Mucosa of stomach (tissue), 1 donor: ENCODE data around the gene CPNE8.

Experiments used
- H3K27me3 ChIP-seq: one replicate; pipeline ENCODE4 v1.7.0; 2013; ENCODE audit warnings: mild to moderate bottlenecking, low read length; ENCODE audit not compliant: control insufficient read depth, insufficient read depth
- H3K36me3 ChIP-seq: one replicate; pipeline ENCODE4 v1.7.0; 2013; ENCODE audit warnings: low read length; ENCODE audit not compliant: control insufficient read depth, insufficient read depth
- H3K4me1 ChIP-seq: one replicate; pipeline ENCODE4 v1.7.0; 2013; ENCODE audit warnings: mild to moderate bottlenecking, low read length; ENCODE audit not compliant: control insufficient read depth, insufficient read depth
- H3K4me3 ChIP-seq: one replicate; pipeline ENCODE4 v1.7.0; 2013; ENCODE audit warnings: low read length
- H3K9ac ChIP-seq: one replicate; pipeline ENCODE4 v1.7.0; 2013; ENCODE audit warnings: mild to moderate bottlenecking, low read length, moderate library complexity
- H3K9me3 ChIP-seq: one replicate; pipeline ENCODE4 v1.7.0; 2013; ENCODE audit warnings: mild to moderate bottlenecking, low read length, moderate library complexity; ENCODE audit not compliant: control insufficient read depth
- donor health status: Pancreatic carcinoma.

The CPNE8 gene

DNA sequence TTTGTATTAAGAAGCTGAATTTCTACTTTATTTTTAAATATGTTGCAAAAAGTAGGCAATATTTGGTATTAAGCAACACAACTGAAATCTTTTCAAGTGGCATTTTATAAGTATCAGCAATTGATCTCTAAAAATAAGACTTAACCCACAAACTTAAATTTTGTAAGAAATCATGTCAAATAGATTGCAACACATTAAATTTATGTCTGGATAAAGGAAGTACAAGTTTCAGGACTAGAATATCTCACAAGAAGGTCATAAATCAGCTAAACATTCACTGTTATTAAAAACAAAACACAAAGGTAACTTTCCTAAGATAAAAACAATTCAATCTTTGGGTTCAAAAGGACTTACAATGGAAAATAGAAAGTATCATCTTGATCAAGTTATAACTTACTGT is 32.8 kb downstream of the CPNE8 start:
- Histone ChIP-seq H3K9me3 (no peaks in the 10 kb centered on the region), H3K27me3 (no peaks in the 10 kb centered on the region), H3K36me3 (no peaks in the 10 kb centered on the region), H3K9ac (no peak overlapping the region), H3K4me3 (no peak overlapping the region), H3K4me1 (no peaks in the 10 kb centered on the region)

GRCh38 chr12:38872156-38872555 is 33.2 kb downstream of the CPNE8 start:
- Histone ChIP-seq H3K27me3 (no peaks in the 10 kb centered on the region), H3K4me1 (no peaks in the 10 kb centered on the region), H3K36me3 (no peaks in the 10 kb centered on the region), H3K9me3 (no peaks in the 10 kb centered on the region), H3K9ac (no peak overlapping the region), H3K4me3 (no peak overlapping the region)

- no peaks in the 10 kb centered on the region for H3K27me3 ChIP-seq
- H3K9ac ChIP-seq: no peak overlapping the region
- H3K9me3 ChIP-seq: no peaks in the 10 kb centered on the region
- no peak overlapping the region for H3K4me3 ChIP-seq
- no peaks in the 10 kb centered on the region for H3K4me1 ChIP-seq
- no peaks in the 10 kb centered on the region for H3K36me3 ChIP-seq
Observed at GRCh38 chr12:38869036-38869435, 36.4 kb downstream of the CPNE8 start.

DNA sequence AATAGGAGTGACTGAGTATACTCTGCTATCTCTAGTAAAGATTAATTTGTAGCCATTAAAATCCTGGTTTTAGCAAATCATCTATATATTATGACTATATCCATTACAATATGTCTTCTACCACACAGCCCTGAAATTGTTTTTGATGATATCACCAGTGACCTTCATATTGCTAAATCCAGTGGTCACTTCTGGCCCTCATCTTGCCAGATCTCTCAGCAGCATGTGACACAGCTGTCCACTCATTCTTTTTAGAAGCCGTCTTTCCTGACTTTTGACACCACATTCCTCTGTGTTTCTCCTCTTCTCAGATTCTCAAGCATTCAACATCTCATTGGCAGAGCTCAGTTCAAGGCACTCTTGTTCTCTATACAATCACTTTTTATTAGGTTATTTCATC is 54.9 kb downstream of the CPNE8 start:
- Histone ChIP-seq H3K4me1 (no peaks in the 10 kb centered on the region), H3K4me3 (no peak overlapping the region), H3K9ac (no peak overlapping the region), H3K9me3 (no peaks in the 10 kb centered on the region), H3K27me3 (no peaks in the 10 kb centered on the region), H3K36me3 (no peaks in the 10 kb centered on the region)

GRCh38 chr12:38847247-38847646 is 58.1 kb downstream of the CPNE8 start:
- Histone ChIP-seq H3K4me1 (no peaks in the 10 kb centered on the region), H3K9ac (no peak overlapping the region), H3K36me3 (no peaks in the 10 kb centered on the region), H3K4me3 (no peak overlapping the region), H3K9me3 (no peaks in the 10 kb centered on the region), H3K27me3 (no peaks in the 10 kb centered on the region)

- no peaks in the 10 kb centered on the region for H3K9me3 ChIP-seq
- H3K27me3 ChIP-seq: no peaks in the 10 kb centered on the region
- H3K4me1 ChIP-seq: no peaks in the 10 kb centered on the region
- no peak overlapping the region for H3K4me3 ChIP-seq
- H3K36me3 ChIP-seq: no peaks in the 10 kb centered on the region
- no peak overlapping the region for H3K9ac ChIP-seq
Observed at GRCh38 chr12:38844267-38844666, 61.1 kb downstream of the CPNE8 start.

DNA sequence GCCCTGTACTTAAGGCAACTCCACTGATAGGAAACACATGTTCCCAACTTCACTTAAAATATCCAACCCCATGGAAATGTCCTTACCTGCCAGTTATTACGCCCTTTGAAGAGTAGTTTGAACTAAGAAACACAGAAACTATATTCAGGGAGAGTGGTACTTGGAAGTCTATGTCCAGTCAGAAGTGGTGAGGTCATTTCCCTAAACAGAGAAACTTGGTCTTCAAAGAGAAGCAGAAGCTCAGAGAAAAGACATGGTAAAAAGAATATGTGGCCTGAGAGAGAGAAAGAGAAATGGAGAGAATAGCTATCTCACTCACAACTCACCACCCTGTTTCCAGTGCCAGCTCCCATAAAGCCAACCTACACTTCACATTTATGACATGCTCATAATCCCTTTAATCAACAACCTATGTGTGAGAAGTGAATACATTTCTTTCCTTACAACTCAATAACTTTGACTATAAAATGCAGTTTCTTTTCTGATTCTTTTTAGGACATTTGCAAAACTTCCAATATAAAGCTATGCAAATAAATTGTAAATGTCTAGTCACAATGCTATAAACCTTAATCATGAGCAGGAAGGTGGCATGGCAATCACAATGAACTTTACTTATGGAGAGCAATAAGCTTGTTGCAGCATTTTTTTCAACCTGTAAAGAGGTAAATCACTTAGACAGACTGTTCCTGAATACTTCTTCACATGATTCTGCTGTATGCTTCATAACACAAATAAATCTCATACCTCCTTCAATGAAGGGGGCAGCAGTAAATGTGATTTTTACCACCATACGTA is 67.1 kb downstream of the CPNE8 start:
- no peak overlapping the region for H3K4me3 ChIP-seq
- H3K36me3 ChIP-seq: no peaks in the 10 kb centered on the region
- H3K9me3 ChIP-seq: no peaks in the 10 kb centered on the region
- no peak overlapping the region for H3K9ac ChIP-seq
- no peaks in the 10 kb centered on the region for H3K4me1 ChIP-seq
- no peaks in the 10 kb centered on the region for H3K27me3 ChIP-seq

DNA sequence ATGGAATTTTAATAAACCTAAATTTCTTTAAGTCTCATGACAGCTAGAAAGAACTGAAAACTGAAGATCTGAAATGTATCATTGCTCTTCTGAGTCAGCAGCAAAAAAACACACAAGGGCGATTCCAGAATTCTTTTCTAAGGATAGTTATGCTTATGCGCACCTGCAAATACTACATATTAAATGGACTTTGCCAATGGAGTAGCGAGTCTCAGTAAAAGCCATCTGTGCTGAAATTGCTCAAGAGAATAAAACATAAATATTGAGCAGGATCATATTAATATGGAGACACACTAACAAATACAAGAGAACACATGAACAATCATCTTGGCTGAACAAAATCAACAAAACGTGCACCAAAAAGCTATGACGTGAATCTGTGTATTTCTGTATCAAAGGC is 73.7 kb downstream of the CPNE8 start:
- H3K9me3 ChIP-seq: no peaks in the 10 kb centered on the region
- H3K9ac ChIP-seq: no peak overlapping the region
- H3K4me3 ChIP-seq: no peak overlapping the region
- H3K4me1 ChIP-seq: no peaks in the 10 kb centered on the region
- no peaks in the 10 kb centered on the region for H3K36me3 ChIP-seq
- no peaks in the 10 kb centered on the region for H3K27me3 ChIP-seq

- Histone ChIP-seq H3K9me3 (no peaks in the 10 kb centered on the region), H3K9ac (no peak overlapping the region), H3K36me3 (no peaks in the 10 kb centered on the region), H3K4me1 (no peaks in the 10 kb centered on the region), H3K4me3 (no peak overlapping the region), H3K27me3 (no peaks in the 10 kb centered on the region)
Observed at GRCh38 chr12:38825006-38825405, 80.4 kb downstream of the CPNE8 start.

GRCh38 chr12:38823738-38824137 is 81.7 kb downstream of the CPNE8 start:
- no peaks in the 10 kb centered on the region for H3K36me3 ChIP-seq
- no peaks in the 10 kb centered on the region for H3K9me3 ChIP-seq
- H3K4me1 ChIP-seq: no peaks in the 10 kb centered on the region
- no peak overlapping the region for H3K4me3 ChIP-seq
- H3K9ac ChIP-seq: no peak overlapping the region
- H3K27me3 ChIP-seq: no peaks in the 10 kb centered on the region

GRCh38 chr12:38823314-38823713 is 82.1 kb downstream of the CPNE8 start:
- Histone ChIP-seq H3K4me3 (no peak overlapping the region), H3K27me3 (no peaks in the 10 kb centered on the region), H3K9me3 (no peaks in the 10 kb centered on the region), H3K9ac (no peak overlapping the region), H3K36me3 (no peaks in the 10 kb centered on the region), H3K4me1 (no peaks in the 10 kb centered on the region)

DNA sequence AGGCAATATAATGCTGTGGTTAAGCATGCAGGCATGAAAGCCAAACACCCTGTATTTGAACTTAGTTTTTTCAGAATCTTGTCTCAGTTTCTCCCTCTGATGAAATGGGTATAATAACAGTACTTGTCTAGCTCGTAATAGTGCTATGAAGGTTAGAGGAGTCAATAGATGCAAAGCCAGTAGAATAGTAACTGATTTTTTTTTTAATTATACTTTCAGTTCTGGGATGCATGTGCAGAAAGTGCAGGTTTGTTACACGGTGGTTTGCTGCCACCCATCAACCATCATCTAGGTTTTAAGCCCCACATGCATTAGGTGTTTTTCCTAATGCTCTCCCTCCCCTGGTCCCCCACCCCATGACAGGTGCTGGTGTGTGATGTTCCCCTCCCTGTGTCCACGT is 87.4 kb downstream of the CPNE8 start:
- H3K36me3 ChIP-seq: no peaks in the 10 kb centered on the region
- no peak overlapping the region for H3K9ac ChIP-seq
- H3K9me3 ChIP-seq: no peaks in the 10 kb centered on the region
- H3K4me3 ChIP-seq: no peak overlapping the region
- no peaks in the 10 kb centered on the region for H3K4me1 ChIP-seq
- no peaks in the 10 kb centered on the region for H3K27me3 ChIP-seq

- no peak overlapping the region for H3K4me3 ChIP-seq
- no peak overlapping the region for H3K9ac ChIP-seq
- no peaks in the 10 kb centered on the region for H3K9me3 ChIP-seq
- no peaks in the 10 kb centered on the region for H3K4me1 ChIP-seq
- H3K36me3 ChIP-seq: no peaks in the 10 kb centered on the region
- H3K27me3 ChIP-seq: no peaks in the 10 kb centered on the region
Observed at GRCh38 chr12:38813923-38814322, 91.5 kb downstream of the CPNE8 start.
